Astrocyte (in vitro differentiated cells and primary cell): ENCODE results near the gene NEIL1.

Source experiments
- CTCF ChIP-seq: IDR thresholded peaks from 2 replicates; pipeline ENCODE4 v1.5.1; 2011; ENCODE audit warnings: low read depth, mild to moderate bottlenecking, inconsistent platforms, low read length, moderate library complexity; ENCODE audit not compliant: insufficient read depth
- EZH2 ChIP-seq: IDR thresholded peaks from 2 replicates; pipeline ENCODE4 v1.6.1; 2012; ENCODE audit warnings: mild to moderate bottlenecking, low read length, inconsistent platforms; ENCODE audit not compliant: insufficient read depth

DNA sequence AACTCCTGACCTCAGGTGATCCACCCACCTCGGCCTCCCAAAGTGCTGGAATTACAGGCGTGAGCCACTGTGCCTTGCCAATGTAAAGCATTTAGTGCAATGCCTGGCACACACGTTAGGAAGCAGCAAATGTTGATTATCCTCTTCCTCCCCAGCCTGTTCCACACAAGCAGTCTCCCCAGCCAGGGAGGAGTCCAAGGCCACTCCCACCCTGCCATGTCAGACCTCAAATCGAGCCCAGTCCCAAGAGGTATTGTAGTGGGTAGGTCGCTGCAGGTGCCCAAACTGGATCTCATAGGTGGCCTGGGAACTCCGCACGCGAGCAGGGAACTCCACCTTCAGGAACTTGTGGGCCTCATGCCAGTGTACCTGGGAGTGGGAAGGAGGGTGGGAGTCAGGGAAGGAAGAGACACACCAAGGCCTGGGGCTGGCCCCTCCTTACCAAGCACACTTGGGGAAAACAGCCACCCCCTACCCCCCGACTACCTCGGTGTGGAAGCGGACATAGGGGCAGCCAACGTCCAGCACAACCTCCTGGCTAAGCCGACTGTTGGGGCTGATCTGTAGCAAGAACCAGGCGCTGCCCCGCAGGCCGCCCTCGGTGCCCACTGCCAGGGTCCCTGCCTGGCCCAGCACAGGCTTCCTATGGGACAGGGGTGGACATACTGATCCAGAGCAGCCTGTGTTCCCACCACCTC lies 11.3 kb downstream of the NEIL1 start:
- TF ChIP-seq CTCF, result no peak
- no peak for TF ChIP-seq EZH2
